KG1 (cell line): Measurements from ENCODE around the gene ELP4.

Experiments used
- DNase-seq: peaks from one replicate; lab custom pipeline; 2025; lab: John Stamatoyannopoulos, UW

The ELP4 gene

GRCh38 chr11:31824332-31824878, 314.8 kb downstream of the ELP4 start:
- DNase-seq = no peak

GRCh38 chr11:31824879-31825837, 315.6 kb downstream of the ELP4 start:
- DNase-seq = no peak

GRCh38 chr11:31825838-31826484, 316.4 kb downstream of the ELP4 start:
- DNase-seq = no peak

DNA sequence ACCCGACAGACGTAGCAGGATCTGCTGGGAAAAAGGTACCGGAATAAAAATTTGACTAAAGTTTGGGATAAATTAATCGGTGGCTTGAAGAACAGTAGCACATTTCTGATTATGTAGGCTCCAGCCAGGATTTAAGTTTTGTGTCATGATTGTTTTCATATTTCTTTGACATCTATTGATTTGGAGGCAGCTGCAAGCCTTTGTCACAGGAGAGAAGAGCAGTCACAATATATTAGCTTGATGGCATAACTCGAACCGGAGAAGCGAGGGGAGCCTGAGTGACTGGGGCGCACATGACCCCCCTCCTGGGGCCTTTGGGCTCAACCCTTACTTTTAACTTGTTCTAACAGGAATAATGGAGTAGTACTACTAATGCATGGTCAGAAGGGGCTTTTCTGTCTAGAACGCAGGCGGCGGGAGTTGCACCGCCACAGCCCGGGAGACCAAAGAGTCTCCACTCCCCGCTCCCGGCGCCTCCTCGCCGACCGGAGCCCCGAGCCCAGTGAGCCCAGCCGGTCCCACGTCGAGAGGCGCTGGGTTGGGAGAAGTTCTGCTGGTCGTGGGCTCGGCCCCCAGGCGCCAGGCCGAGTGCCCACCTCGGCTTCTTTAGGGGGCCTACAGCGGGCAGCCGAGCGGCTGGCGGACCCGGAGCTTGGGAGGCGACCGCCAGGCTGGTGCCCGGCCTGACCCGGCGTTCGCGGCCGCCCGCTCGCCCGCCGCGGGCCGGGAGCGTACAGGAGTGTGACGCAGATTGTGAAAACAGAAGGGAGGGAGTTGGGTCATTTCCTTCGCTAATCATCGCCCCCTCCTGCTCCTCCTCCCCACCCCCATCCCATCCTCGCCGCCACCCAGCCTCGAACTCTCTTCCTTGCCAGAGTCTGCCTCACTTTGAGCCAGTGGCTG, 317.2 kb downstream of the ELP4 start:
- no peak for DNase-seq

GRCh38 chr11:31827455-31828206, 318.1 kb downstream of the ELP4 start:
- DNase-seq = no peak

GRCh38 chr11:31828217-31828616, 318.6 kb downstream of the ELP4 start:
- DNase-seq = no peak

- no peak for DNase-seq
Measured at GRCh38 chr11:31830406-31830805, 320.8 kb downstream of the ELP4 start.

GRCh38 chr11:31834237-31834636, 324.7 kb downstream of the ELP4 start:
- no peak for DNase-seq
